H1 (cell line): ENCODE data around the gene PTPN3. TPM values are rescaled to one million over a fixed set of nuclear protein-coding genes. Genes with fewer than 3 reads are reported as not detected.

Experiments
- CTCF ChIA-PET: fragments of 300-600 bp; sonication (Branson Sonifier 250); formaldehyde crosslinking; loops from one replicate; lab custom pipeline; 2021; ENCODE audit not compliant: partially characterized antibody; lab: Charles Lee
- POLR2A ChIA-PET: fragments of 300-600 bp; sonication (Branson Sonifier 250); formaldehyde crosslinking; loops from one replicate; lab custom pipeline; 2021; ENCODE audit warnings: inconsistent platforms; ENCODE audit not compliant: partially characterized antibody; lab: Charles Lee
- DNase-seq, 2 experiments: peaks; one replicate each; pipeline versions ENCODE4 v3.0.0 to v3.0.0-alpha.2; 2010 to 2022; ENCODE audit warnings: low spot score in 2 of 2, low read depth in 1 of 2, mixed read lengths in 1 of 2
- FAIRE-seq: peaks from 2 replicates; lab custom pipeline; 2011; peaks lifted over from hg19 to GRCh38; lab: Jason Lieb, UNC
- H2AFZ ChIP-seq: 2 replicates; pipeline ENCODE4 v1.8.1; 2012; ENCODE audit warnings: low read length, inconsistent platforms
- H2AK5ac ChIP-seq: 2 replicates; pipeline ENCODE4 v1.6.1; 2013; ENCODE audit warnings: low read depth, low read length
- H2BK120ac ChIP-seq: replicated peaks from 2 replicates; pipeline ENCODE3; 2013; ENCODE audit warnings: low read depth, low read length, inconsistent platforms
- H2BK12ac ChIP-seq: 2 replicates; pipeline ENCODE4 v1.6.1; 2013; ENCODE audit warnings: low read depth, low read length
- H2BK15ac ChIP-seq: 2 replicates; pipeline ENCODE4 v1.6.1; 2013; ENCODE audit warnings: low read length
- H2BK20ac ChIP-seq: 2 replicates; pipeline ENCODE4 v1.6.1; 2013; ENCODE audit warnings: low read length
- H2BK5ac ChIP-seq: 2 replicates; pipeline ENCODE4 v1.6.1; 2013; ENCODE audit warnings: low read depth, low read length
- H3K14ac ChIP-seq: 2 replicates; pipeline ENCODE4 v1.6.1; 2013; ENCODE audit warnings: inconsistent platforms; ENCODE audit not compliant: insufficient read length
- H3K18ac ChIP-seq: 2 replicates; pipeline ENCODE4 v1.6.1; 2013; ENCODE audit warnings: low read length; ENCODE audit errors: extremely low read depth
- H3K23ac ChIP-seq: 2 replicates; pipeline ENCODE4 v1.6.1; 2013; ENCODE audit warnings: inconsistent platforms; ENCODE audit not compliant: insufficient read length
- H3K23me2 ChIP-seq: 2 replicates; pipeline ENCODE4 v1.6.1; 2013; ENCODE audit warnings: low read depth, low read length
- H3K27ac ChIP-seq: 2 replicates; pipeline ENCODE4 v1.6.1; 2011; ENCODE audit warnings: low read depth, low read length, inconsistent platforms
- H3K27me3 ChIP-seq, 4 experiments: replicated peaks in 1 of 4; 1 replicate in 1 of 4; 2 replicates in 3 of 4; pipeline versions ENCODE4 v1.6.1 to v1.8.1; 2011 to 2013; ENCODE audit warnings: low read length in 3 of 4, mild to moderate bottlenecking in 3 of 4, inconsistent platforms in 2 of 4, mixed read lengths in 2 of 4, moderate library complexity in 1 of 4; ENCODE audit not compliant: control insufficient read depth in 3 of 4, insufficient read depth in 3 of 4; ENCODE audit errors: extremely low read depth in 1 of 4
- H3K36me3 ChIP-seq, 4 experiments: 2 replicates each; pipeline versions ENCODE4 v1.6.1 to v1.8.1; 2011 to 2013; ENCODE audit warnings: mild to moderate bottlenecking in 4 of 4, low read length in 3 of 4, moderate library complexity in 2 of 4, control low read depth in 1 of 4, inconsistent platforms in 1 of 4; ENCODE audit not compliant: insufficient read depth in 4 of 4, control insufficient read depth in 2 of 4
- H3K4ac ChIP-seq: replicated peaks from 2 replicates; pipeline ENCODE3; 2013; ENCODE audit warnings: low read length, low read depth, mixed read lengths, inconsistent platforms; ENCODE audit not compliant: insufficient read length
- H3K4me1 ChIP-seq, 4 experiments: replicated peaks in 1 of 4; 1 replicate in 1 of 4; 2 replicates in 3 of 4; pipeline versions ENCODE4 v1.6.1 to v1.8.1; 2011 to 2013; ENCODE audit warnings: low read length in 3 of 4, inconsistent platforms in 2 of 4, mixed read lengths in 1 of 4; ENCODE audit not compliant: insufficient read depth in 4 of 4, control insufficient read depth in 3 of 4
- H3K4me2 ChIP-seq, 2 experiments: 2 replicates each; pipeline versions ENCODE4 v1.6.1 to v1.8.1; 2011 to 2013; ENCODE audit warnings: low read depth in 2 of 2, low read length in 2 of 2, control low read depth in 1 of 2, inconsistent platforms in 1 of 2, mild to moderate bottlenecking in 1 of 2; ENCODE audit not compliant: insufficient read depth in 1 of 2
- H3K4me3 ChIP-seq, 4 experiments: fragments of 200-600, 300-600 bp in 1 of 4; sonication (generic), shearing (Covaris generic), sonication (Bioruptor Twin) in 1 of 4; 2 replicates each; pipeline versions ENCODE4 v1.5.1 to v1.8.1; 2011 to 2016; ENCODE audit warnings: low read length in 4 of 4, low read depth in 3 of 4, control low read depth in 2 of 4, inconsistent platforms in 2 of 4, mild to moderate bottlenecking in 2 of 4, mixed read lengths in 1 of 4, moderate library complexity in 1 of 4; ENCODE audit not compliant: insufficient read depth in 2 of 4; ENCODE audit errors: extremely low read depth in 1 of 4
- H3K56ac ChIP-seq: replicated peaks from 2 replicates; pipeline ENCODE3; 2013; ENCODE audit warnings: low read depth, mild to moderate bottlenecking, mixed read lengths, low read length, inconsistent platforms; ENCODE audit not compliant: insufficient read length
- H3K79me1 ChIP-seq: 2 replicates; pipeline ENCODE4 v1.6.1; 2013; ENCODE audit warnings: low read depth, low read length, control low read depth
- H3K79me2 ChIP-seq, 2 experiments: 2 replicates each; pipeline versions ENCODE4 v1.6.1 to v1.8.1; 2012 to 2013; ENCODE audit warnings: low read length in 2 of 2, mild to moderate bottlenecking in 2 of 2, inconsistent platforms in 1 of 2; ENCODE audit not compliant: insufficient read depth in 2 of 2, control insufficient read depth in 1 of 2
- H3K9ac ChIP-seq, 4 experiments: replicated peaks in 1 of 4; 1 replicate in 1 of 4; 2 replicates in 3 of 4; pipeline versions ENCODE4 v1.6.1 to v1.8.1; 2011 to 2013; ENCODE audit warnings: low read depth in 3 of 4, low read length in 3 of 4, control low read depth in 2 of 4, mild to moderate bottlenecking in 2 of 4, moderate library complexity in 2 of 4, inconsistent platforms in 1 of 4; ENCODE audit errors: extremely low read depth in 1 of 4
- H3K9me3 ChIP-seq, 2 experiments: 2 replicates each; pipeline versions ENCODE4 v1.6.1 to v1.8.1; 2012 to 2013; ENCODE audit warnings: mild to moderate bottlenecking in 2 of 2, moderate library complexity in 2 of 2, control low read depth in 1 of 2, inconsistent platforms in 1 of 2, low read depth in 1 of 2, low read length in 1 of 2, mixed read lengths in 1 of 2; ENCODE audit not compliant: insufficient read depth in 2 of 2
- H4K20me1 ChIP-seq, 2 experiments: replicated peaks in 1 of 2; 2 replicates each; pipeline versions ENCODE3 to v1.8.1; 2011 to 2013; ENCODE audit warnings: inconsistent platforms in 2 of 2, low read length in 2 of 2, mild to moderate bottlenecking in 1 of 2; ENCODE audit not compliant: insufficient read depth in 2 of 2, control insufficient read depth in 1 of 2
- H4K5ac ChIP-seq: 2 replicates; pipeline ENCODE4 v1.6.1; 2013; ENCODE audit warnings: low read length, low read depth, mixed read lengths, inconsistent platforms; ENCODE audit not compliant: insufficient read length
- H4K8ac ChIP-seq: 2 replicates; pipeline ENCODE4 v1.8.0; 2013; ENCODE audit warnings: mild to moderate bottlenecking, moderate library complexity, low read length, inconsistent platforms; ENCODE audit not compliant: insufficient read depth; ENCODE audit errors: extremely low read depth
- H4K91ac ChIP-seq: replicated peaks from 2 replicates; pipeline ENCODE3; 2013; ENCODE audit warnings: low read length, mixed read lengths, inconsistent platforms; ENCODE audit not compliant: insufficient read length
- CHD2 ChIP-seq: IDR thresholded peaks from 2 replicates; pipeline ENCODE4 v1.6.1; 2012; ENCODE audit warnings: low read length, improper control_type of control experiment
- KDM4A ChIP-seq: IDR thresholded peaks from one replicate; pipeline ENCODE4 v1.7.1; 2012; ENCODE audit warnings: low read depth, mild to moderate bottlenecking, moderate library complexity, low read length, inconsistent platforms; ENCODE audit not compliant: severe bottlenecking
- MAFK ChIP-seq: IDR thresholded peaks from 2 replicates; pipeline ENCODE4 v1.6.1; 2012; ENCODE audit warnings: low read depth, mild to moderate bottlenecking, improper control_type of control experiment, low read length
- RAD21 ChIP-seq, 2 experiments: IDR thresholded peaks in 1 of 2; conservative IDR thresholded peaks in 1 of 2; 2 replicates each; pipeline ENCODE4 v1.6.1; 2011; ENCODE audit warnings: low read depth in 2 of 2, low read length in 2 of 2, improper control_type of control experiment in 1 of 2, inconsistent platforms in 1 of 2, mild to moderate bottlenecking in 1 of 2, moderate library complexity in 1 of 2
- WGBS, 2 experiments: shearing (Covaris generic) in 1 of 2; methylation state at CpG; one replicate each; pipeline versions ENCODE4 v1.1.6 to v1.1.7; 2013 to 2015; ENCODE audit warnings: low lambda C conversion rate in 2 of 2, mixed read lengths in 2 of 2, inconsistent platforms in 1 of 2, low coverage in 1 of 2, missing lambda C conversion rate in 1 of 2; ENCODE audit not compliant: insufficient replicate concordance in 2 of 2, insufficient coverage in 1 of 2, insufficient read length in 1 of 2; ENCODE audit errors: extremely low coverage in 1 of 2, missing lambda C conversion rate in 1 of 2; 5-methylcytosine and 5-hydroxymethylcytosine counted together
- polyA plus RNA-seq, 7 experiments: library from polyadenylated mRNA; depleted of rRNA in 3 of 7; stranded (reverse) in 5 of 7; unstranded in 2 of 7; fragments of >200 nt in 5 of 7; fragments of 200-250 nt in 2 of 7; gene quantifications; 1 replicate in 5 of 7; 2 replicates in 1 of 7; 4 replicates in 1 of 7; pipeline versions ENCODE4 v1.2.1 to v1.2.3, GENCODE V29; 2011 to 2013; ENCODE audit warnings: missing spikeins in 2 of 7, mixed read lengths in 2 of 7
- total RNA-seq: library from RNA; stranded (reverse); fragmentation: NEBNext Ultra II Directional; extraction: Animal tissue kit (Norgen Biotek cat#: 25700); gene quantifications from 2 replicates; pipeline ENCODE4 v1.2.1, GENCODE V29; 2021
- TF ChIP-seq, protein P1 (sequence below): IDR thresholded peaks from 2 replicates; pipeline ENCODE4 v1.6.1; 2012; ENCODE audit warnings: inconsistent platforms
- TF ChIP-seq, protein P2 (sequence below): IDR thresholded peaks from 2 replicates; pipeline ENCODE4 v1.6.1; 2011; ENCODE audit warnings: low read length, improper control_type of control experiment

PTPN3 gene
- total and polyA plus RNA-seq, 2 of the 8 experiments (the other 6 are each of a cell fraction or from before 2014, with no cell fraction given), result 2.9 to 3.7 TPM

- H4K5ac ChIP-seq, result no peak overlapping the region
- H2BK15ac ChIP-seq, result no peak overlapping the region
- H3K4me2 ChIP-seq, result no peak overlapping the region
- H3K4ac ChIP-seq, result no peak overlapping the region
- H3K4me1 ChIP-seq, result no peaks in the 10 kb centered on the region
- 91% methylated on average over 5 of the region's 5 CpGs; no CpG with 5 or more reads in 1 of the 2 experiments for WGBS, 2 experiments
- no peak overlapping the region for H2BK120ac ChIP-seq
- no peak overlapping the region for H3K9ac ChIP-seq
- no peak overlapping the region for H3K4me3 ChIP-seq
- no peak overlapping the region for H3K14ac ChIP-seq
- H3K79me1 ChIP-seq, result no peaks in the 10 kb centered on the region
- H3K56ac ChIP-seq, result no peak overlapping the region
- no peak for FAIRE-seq
- CTCF ChIA-PET, result interaction anchor here (0.6 to 2.1 kb wide), 7 partner anchors 9 to 296 kb away, joined by 3 to 12 read pairs (median 4); no protein-coding TSS in a partner anchor
- no peaks in the 10 kb centered on the region for H3K36me3 ChIP-seq
- H2AK5ac ChIP-seq, result no peak overlapping the region
- H3K23me2 ChIP-seq, result no peaks in the 10 kb centered on the region
- no peak overlapping the region for H3K23ac ChIP-seq
- DNase-seq, result no peak
- no peak overlapping the region for H2BK20ac ChIP-seq
- H4K91ac ChIP-seq, result no peak overlapping the region
- H2BK5ac ChIP-seq, result no peak overlapping the region
- no peak overlapping the region for H2AFZ ChIP-seq
- H4K20me1 ChIP-seq, result no peaks in the 10 kb centered on the region
- POLR2A ChIA-PET, result no interaction called here
- no peak overlapping the region for H2BK12ac ChIP-seq
- H3K79me2 ChIP-seq, result no peaks in the 10 kb centered on the region
- no peaks in the 10 kb centered on the region for H3K9me3 ChIP-seq
- no peak overlapping the region for H3K27ac ChIP-seq
- H3K18ac ChIP-seq, result no peak overlapping the region
- no peaks in the 10 kb centered on the region for H3K27me3 ChIP-seq
- no peak overlapping the region for H4K8ac ChIP-seq
- TF ChIP-seq MAFK, result no peak
- no peak for TF ChIP-seq KDM4A
- no peak for TF ChIP-seq RAD21 (IDR thresholded peaks at IDR 0.05 in 1 of 2, conservative IDR thresholded peaks at IDR 0.05 in 1 of 2; ENCODE audit: low read depth in 2 of 2, low read length in 2 of 2)
- no peak for TF ChIP-seq CHD2
- TF ChIP-seq, protein P1, sequence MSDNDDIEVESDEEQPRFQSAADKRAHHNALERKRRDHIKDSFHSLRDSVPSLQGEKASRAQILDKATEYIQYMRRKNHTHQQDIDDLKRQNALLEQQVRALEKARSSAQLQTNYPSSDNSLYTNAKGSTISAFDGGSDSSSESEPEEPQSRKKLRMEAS, result no peak
- TF ChIP-seq, protein P2, sequence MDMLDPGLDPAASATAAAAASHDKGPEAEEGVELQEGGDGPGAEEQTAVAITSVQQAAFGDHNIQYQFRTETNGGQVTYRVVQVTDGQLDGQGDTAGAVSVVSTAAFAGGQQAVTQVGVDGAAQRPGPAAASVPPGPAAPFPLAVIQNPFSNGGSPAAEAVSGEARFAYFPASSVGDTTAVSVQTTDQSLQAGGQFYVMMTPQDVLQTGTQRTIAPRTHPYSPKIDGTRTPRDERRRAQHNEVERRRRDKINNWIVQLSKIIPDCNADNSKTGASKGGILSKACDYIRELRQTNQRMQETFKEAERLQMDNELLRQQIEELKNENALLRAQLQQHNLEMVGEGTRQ, result no peak
Observed at GRCh38 chr9:109519366-109519765, 21.3 kb upstream of the PTPN3 start.
